ENCODE data around the gene ATG5.
"Not testable (repeated sequence)": the region's sequence is repeated elsewhere in the genome, so short reads cannot be mapped to it uniquely, and the experiment has no call there.

The ATG5 gene

GRCh38 chr6:106152476-106152875 is 173.1 kb downstream of the ATG5 start:
- DNase-seq, result not testable (repeated sequence)

- DNase-seq, result no peak
Measured at GRCh38 chr6:106149472-106150069, 176.0 kb downstream of the ATG5 start.

- no peak for DNase-seq
Measured at GRCh38 chr6:106147476-106147875, 178.1 kb downstream of the ATG5 start.

DNA sequence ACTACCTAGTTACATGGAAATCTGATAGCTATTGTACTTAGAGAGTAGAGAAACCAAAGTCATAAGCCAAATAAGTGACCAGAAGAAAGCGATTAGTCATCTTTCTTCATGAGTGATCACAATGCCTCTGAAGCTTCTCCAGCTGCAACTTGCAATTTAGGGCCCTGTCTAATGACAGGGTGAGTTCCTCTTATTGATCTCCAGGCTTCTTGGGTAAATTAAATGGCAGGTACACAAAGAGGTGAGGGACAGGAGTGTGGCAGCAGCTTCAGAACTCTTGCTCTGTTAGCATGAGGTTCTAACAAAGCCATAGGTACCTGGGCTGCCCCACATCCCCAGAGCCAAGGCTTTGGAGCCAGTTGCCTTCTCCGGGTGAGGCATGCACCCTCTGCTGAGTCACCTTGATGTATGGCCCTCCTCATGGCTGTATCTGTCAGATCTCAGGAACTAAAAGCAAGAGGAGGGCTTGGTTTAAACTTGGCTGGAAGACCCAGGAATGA is 178.7 kb downstream of the ATG5 start:
- DNase-seq, result no peak

DNA sequence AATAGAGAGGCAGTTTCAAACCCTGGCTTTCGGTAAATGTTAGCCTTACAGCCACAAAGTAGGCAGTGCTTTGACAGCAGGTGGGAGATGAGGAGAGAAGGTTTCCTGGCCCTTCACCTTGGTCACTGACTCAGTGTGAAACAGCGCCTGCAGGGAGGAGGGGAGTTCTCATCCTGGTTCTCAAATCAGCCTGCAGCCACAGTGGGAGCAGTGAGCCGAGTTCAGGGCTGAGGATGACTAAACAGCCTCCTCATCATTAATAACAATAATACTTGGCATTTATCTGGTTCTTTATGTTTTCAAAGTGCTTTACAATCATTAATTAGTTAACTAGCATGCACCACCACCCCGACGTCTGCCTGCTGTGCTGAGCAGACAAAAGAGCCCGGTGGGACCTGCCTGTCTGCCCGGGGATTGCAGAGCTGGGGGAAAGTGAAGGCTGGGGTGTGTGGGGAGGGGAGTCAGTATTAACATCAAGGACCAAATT is 179.8 kb downstream of the ATG5 start:
- DNase-seq, result no peak

- DNase-seq, result no peak
Measured at GRCh38 chr6:106145144-106145543, 180.4 kb downstream of the ATG5 start.

DNA sequence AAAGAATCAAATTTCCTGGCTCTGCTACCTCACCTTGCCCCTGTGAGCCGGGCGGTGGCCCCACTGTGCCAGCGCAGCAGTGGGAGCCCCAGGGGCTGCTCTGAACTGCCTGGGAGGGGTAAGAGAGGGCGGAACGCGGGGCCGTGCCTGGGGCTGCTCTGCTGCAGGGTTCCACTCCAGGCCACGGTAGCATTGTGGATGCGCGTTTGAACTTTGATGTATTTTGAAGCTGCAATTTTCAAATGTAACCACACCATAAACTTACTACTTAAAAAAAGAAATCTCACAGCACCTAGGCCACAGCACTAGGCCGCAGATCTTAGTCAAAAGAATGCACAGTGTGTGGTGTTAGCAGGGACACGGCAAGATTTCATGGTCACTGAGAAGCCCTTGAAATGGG is 181.9 kb downstream of the ATG5 start:
- no peak for DNase-seq

- DNase-seq, result no peak
Measured at GRCh38 chr6:106142876-106143431, 182.6 kb downstream of the ATG5 start.

DNA sequence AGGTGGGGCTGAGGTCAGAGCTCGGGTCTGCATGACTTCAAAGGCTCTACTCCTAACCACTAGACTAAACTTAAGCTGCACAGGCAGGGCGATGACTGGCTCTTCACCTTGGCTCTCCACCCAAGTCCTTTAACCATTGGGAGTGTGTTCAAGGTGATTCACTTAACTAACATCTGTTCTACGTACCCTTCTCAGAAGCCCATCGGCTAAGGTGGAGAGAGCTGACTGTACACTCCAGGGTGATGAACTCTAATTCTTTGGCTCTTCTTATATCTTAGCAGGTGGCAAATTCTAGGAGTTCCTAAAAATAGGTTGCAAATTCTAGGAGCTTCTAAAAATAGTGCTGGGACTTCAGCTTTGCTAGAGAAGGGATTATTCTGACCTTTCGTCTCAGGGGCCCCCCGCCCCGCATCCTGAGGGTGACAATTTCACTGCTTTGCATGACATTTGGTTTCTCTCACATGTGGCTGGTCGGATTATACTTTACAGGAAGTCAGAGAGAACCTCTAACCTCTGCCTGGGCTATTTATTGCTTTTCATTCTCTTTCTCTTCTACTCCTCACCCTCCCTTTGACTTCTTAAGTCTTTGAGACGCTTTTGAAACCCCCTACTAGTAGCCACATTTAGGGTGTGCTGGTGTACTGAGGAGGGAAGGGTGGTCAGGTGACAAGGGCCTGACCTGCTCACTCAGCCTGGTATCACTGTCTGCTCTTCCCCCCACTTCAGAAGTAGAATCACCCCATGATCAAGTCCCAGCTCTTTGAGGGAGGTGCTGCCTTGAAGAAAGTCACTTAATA is 183.9 kb downstream of the ATG5 start:
- no peak for DNase-seq

DNA sequence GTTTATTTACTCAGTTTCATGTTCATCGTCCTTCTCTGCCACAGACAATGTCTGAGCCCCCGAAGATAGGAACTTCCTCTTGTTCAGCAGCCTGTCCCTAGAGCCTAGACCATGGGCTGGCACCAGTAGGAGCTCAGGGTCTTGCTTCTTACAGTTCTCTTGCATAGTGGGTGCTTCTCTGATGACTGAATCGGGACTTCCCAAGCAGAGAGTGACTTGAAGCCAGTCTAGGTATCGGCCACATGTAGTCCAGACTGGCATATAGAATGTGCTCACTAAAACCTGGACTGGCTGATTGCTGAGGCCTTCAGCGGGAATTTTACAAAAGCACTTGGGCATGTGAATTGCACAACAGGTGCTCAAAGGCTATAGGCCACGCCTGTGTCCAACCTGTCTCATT is 187.4 kb downstream of the ATG5 start:
- DNase-seq, result no peak

- no peak for DNase-seq
Measured at GRCh38 chr6:106136845-106137244, 188.7 kb downstream of the ATG5 start.

DNA sequence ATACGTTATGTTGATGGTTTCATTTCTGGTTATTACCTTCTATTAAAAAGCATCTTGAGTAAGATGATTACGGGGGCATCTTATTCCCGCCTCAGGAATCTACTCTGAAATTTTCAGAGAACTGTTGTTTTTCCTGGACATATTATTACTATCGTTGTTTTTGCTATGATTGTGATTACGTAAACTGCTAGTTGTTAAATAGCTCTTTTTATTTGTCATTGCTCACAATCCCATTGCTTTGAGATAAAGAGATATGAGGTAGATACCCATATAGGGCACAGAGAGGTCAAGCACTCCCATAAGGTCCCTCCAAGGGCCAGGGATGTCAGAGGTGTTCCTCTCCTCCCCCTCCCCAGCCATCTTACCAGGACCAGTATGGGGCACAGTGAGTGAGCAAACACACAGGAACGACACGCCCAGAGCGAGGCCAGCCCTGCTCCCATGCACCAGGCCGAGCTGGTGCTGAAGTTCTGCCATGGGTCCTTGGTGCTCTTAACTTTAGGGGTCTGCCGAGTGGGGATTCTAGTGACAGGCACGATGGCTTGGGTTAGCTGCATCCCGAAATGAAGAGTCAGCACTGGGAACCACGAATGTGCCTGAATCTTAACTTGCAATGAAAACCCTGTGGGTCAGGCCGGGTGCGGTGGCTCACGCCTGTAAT is 189.5 kb downstream of the ATG5 start:
- no peak for DNase-seq

DNA sequence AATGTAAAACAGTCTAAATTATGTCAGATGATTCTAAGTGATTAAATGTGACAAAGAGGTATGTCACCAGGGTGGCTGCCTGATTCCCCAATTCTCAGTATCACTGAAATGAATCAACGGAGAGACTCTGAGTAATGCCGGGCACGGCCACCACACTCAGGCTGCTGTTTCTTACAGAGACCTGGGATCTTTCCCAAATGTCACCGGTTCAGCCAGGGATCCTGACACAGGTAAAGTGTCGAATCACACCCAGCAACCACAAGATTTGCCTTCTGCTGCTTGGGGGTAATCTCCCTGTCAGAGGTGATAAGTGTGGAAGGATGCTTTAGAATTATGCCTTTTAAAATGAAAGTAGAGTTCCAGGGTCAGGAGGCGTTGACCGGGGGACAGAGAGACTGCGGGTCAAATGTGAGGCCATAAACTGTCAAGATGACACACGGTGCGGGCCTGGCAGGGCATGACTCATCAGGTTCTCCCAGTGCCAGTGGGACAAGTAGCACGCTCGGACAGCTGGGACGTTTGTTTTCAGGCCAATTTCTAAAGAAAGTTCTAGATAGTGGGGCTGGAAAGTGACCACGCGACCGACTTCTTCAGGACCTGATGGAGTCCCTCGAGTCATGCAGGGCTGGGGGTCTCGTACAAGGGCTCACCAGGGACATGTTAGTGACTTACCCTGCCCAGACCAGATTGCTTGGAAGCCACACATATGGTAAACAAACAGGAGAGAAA is 190.5 kb downstream of the ATG5 start:
- no peak for DNase-seq
